ENCODE data around the gene GOLGA8S.
"Not testable (repeated sequence)": the region's sequence is repeated elsewhere in the genome, so short reads cannot be mapped to it uniquely, and the experiment has no call there.

- TF ChIP-seq CTCF, POLR2A (IDR thresholded peaks at IDR 0.05): not testable (repeated sequence)
These were observed 26.2 kb downstream of the GOLGA8S start for GRCh38 chr15:23380700-23381099.
